OCI-LY1 (cell line): Measurements from ENCODE around the gene PARD3.

Source experiments
- H2AFZ ChIP-seq: fragments of 200-600 bp; sonication (generic), shearing (Covaris generic); 2 replicates; pipeline ENCODE4 v1.6.0; 2014; ENCODE audit warnings: antibody characterized with exemption, mild to moderate bottlenecking, low read length
- H3F3A ChIP-seq: fragments of 200-600 bp; sonication (generic), shearing (Covaris generic); 2 replicates; pipeline ENCODE4 v1.6.0; 2014; ENCODE audit warnings: mild to moderate bottlenecking, antibody characterized with exemption, low read length, moderate library complexity; ENCODE audit not compliant: insufficient read depth
- H3K27ac ChIP-seq: fragments of 200-600 bp; sonication (generic); 2 replicates; pipeline ENCODE4 v1.5.1; 2014; ENCODE audit warnings: low read length, mixed run types, mild to moderate bottlenecking, low read depth; ENCODE audit not compliant: poor library complexity, severe bottlenecking
- H3K27me3 ChIP-seq: fragments of 200-600 bp; sonication (generic); 2 replicates; pipeline ENCODE4 v1.6.0; 2014; ENCODE audit warnings: antibody characterized with exemption, mild to moderate bottlenecking, low read length, moderate library complexity; ENCODE audit not compliant: insufficient read depth
- H3K36me3 ChIP-seq: fragments of 200-600 bp; sonication (generic); 2 replicates; pipeline ENCODE4 v1.6.1; 2014; ENCODE audit warnings: mild to moderate bottlenecking, antibody characterized with exemption, low read length, moderate library complexity, mixed read lengths; ENCODE audit not compliant: insufficient read depth
- H3K4me1 ChIP-seq: fragments of 200-600 bp; sonication (generic); 2 replicates; pipeline ENCODE4 v1.5.1; 2014; ENCODE audit warnings: mild to moderate bottlenecking, low read length, moderate library complexity; ENCODE audit not compliant: insufficient read depth, severe bottlenecking
- H3K4me2 ChIP-seq: fragments of 200-600 bp; sonication (generic), shearing (Covaris generic); 2 replicates; pipeline ENCODE4 v1.6.1; 2014; ENCODE audit warnings: low read length
- H3K4me3 ChIP-seq: fragments of 200-600 bp; sonication (generic); 2 replicates; pipeline ENCODE4 v1.5.1; 2014; ENCODE audit warnings: low read length, low read depth, mild to moderate bottlenecking, mixed read lengths; ENCODE audit not compliant: poor library complexity, severe bottlenecking
- H3K79me2 ChIP-seq: fragments of 200-600 bp; shearing (Covaris generic); 2 replicates; pipeline ENCODE4 v1.6.1; 2016; ENCODE audit warnings: mixed run types, low read length, mixed read lengths; ENCODE audit not compliant: insufficient read depth
- H3K9ac ChIP-seq: fragments of 200-600 bp; sonication (generic), shearing (Covaris generic); 2 replicates; pipeline ENCODE4 v1.6.1; 2014; ENCODE audit warnings: mild to moderate bottlenecking, low read length, mixed read lengths
- H3K9me2 ChIP-seq: fragments of 200-600 bp; sonication (generic), shearing (Covaris generic); 2 replicates; pipeline ENCODE4 v1.6.1; 2014; ENCODE audit warnings: low read depth, mild to moderate bottlenecking, low read length, mixed read lengths
- H3K9me3 ChIP-seq: fragments of 200-600 bp; shearing (Covaris generic); 2 replicates; pipeline ENCODE4 v1.6.1; 2014; ENCODE audit warnings: low read length, mixed read lengths
- H4K20me1 ChIP-seq: fragments of 200-600 bp; sonication (generic), shearing (Covaris generic); 2 replicates; pipeline ENCODE4 v1.6.0; 2016; ENCODE audit warnings: mild to moderate bottlenecking, low read length; ENCODE audit not compliant: insufficient read depth
- CTCF ChIP-seq: fragments of 200-600 bp; sonication (generic), shearing (Covaris generic); IDR thresholded peaks from 2 replicates; pipeline ENCODE4 v1.5.1; 2017; ENCODE audit warnings: mild to moderate bottlenecking, antibody characterized with exemption, low read length, moderate library complexity, mixed read lengths
- EZH2 ChIP-seq: fragments of 200-600 bp; sonication (generic), shearing (Covaris generic); IDR thresholded peaks from 2 replicates; pipeline ENCODE4 v1.8.0; 2017; ENCODE audit warnings: borderline replicate concordance, mixed run types, mild to moderate bottlenecking, antibody characterized with exemption, low read length, moderate library complexity, mixed read lengths

The PARD3 gene

GRCh38 chr10:34530778-34531177 is 284.3 kb downstream of the PARD3 start:
- Histone ChIP-seq H3K27ac (no peak overlapping the region), H3K4me3 (no peak overlapping the region), H3K9me2 (no peaks in the 10 kb centered on the region), H2AFZ (no peak overlapping the region), H4K20me1 (no peaks in the 10 kb centered on the region), H3K9ac (no peak overlapping the region), H3K9me3 (no peaks in the 10 kb centered on the region), H3K4me1 (no peaks in the 10 kb centered on the region), H3K36me3 (no peaks in the 10 kb centered on the region), H3K79me2 (no peaks in the 10 kb centered on the region), H3K27me3 (no peaks in the 10 kb centered on the region), H3K4me2 (no peak overlapping the region), H3F3A (no peaks in the 10 kb centered on the region)
- TF ChIP-seq CTCF (no peak), EZH2 (no peak)

- Histone ChIP-seq H3K27ac (no peak overlapping the region), H3K4me1 (peaks cover 4% of the 10 kb centered on the region), H3K4me2 (no peak overlapping the region), H3K79me2 (no peaks in the 10 kb centered on the region), H3K4me3 (no peak overlapping the region), H3K9me3 (no peaks in the 10 kb centered on the region), H3K36me3 (no peaks in the 10 kb centered on the region), H3K9ac (no peak overlapping the region), H4K20me1 (no peaks in the 10 kb centered on the region), H3K27me3 (no peaks in the 10 kb centered on the region), H3F3A (no peaks in the 10 kb centered on the region), H3K9me2 (no peaks in the 10 kb centered on the region), H2AFZ (no peak overlapping the region)
- no peak for TF ChIP-seq CTCF
- no peak for TF ChIP-seq EZH2
Observed at GRCh38 chr10:34528320-34528719, 286.8 kb downstream of the PARD3 start.

GRCh38 chr10:34526758-34527730 is 288.1 kb downstream of the PARD3 start:
- no peak overlapping the region for H3K27ac ChIP-seq
- H3K4me2 ChIP-seq: no peak overlapping the region
- no peaks in the 10 kb centered on the region for H3K27me3 ChIP-seq
- no peak overlapping the region for H2AFZ ChIP-seq
- no peaks in the 10 kb centered on the region for H4K20me1 ChIP-seq
- H3F3A ChIP-seq: no peaks in the 10 kb centered on the region
- H3K9me3 ChIP-seq: no peaks in the 10 kb centered on the region
- H3K9ac ChIP-seq: no peak overlapping the region
- peaks cover 4% of the 10 kb centered on the region for H3K4me1 ChIP-seq
- no peaks in the 10 kb centered on the region for H3K36me3 ChIP-seq
- no peaks in the 10 kb centered on the region for H3K79me2 ChIP-seq
- no peaks in the 10 kb centered on the region for H3K9me2 ChIP-seq
- TF ChIP-seq EZH2 (no peak), CTCF (no peak)
- no peak overlapping the region for H3K4me3 ChIP-seq
